DND-41 (cell line): ENCODE measurements around the gene CTDSP2.

Source experiments
- EZH2 ChIP-seq: IDR thresholded peaks from 3 replicates; pipeline ENCODE4 v1.6.1; 2012; ENCODE audit warnings: borderline replicate concordance, low read depth, mild to moderate bottlenecking, moderate library complexity, low read length, inconsistent platforms; ENCODE audit not compliant: severe bottlenecking
- TF ChIP-seq, protein P1 (sequence below): IDR thresholded peaks from 2 replicates; pipeline ENCODE4 v1.5.1; 2012; ENCODE audit warnings: borderline replicate concordance, low read length, moderate library complexity, mild to moderate bottlenecking; ENCODE audit not compliant: poor library complexity, severe bottlenecking; ENCODE audit errors: extremely low read depth

DNA sequence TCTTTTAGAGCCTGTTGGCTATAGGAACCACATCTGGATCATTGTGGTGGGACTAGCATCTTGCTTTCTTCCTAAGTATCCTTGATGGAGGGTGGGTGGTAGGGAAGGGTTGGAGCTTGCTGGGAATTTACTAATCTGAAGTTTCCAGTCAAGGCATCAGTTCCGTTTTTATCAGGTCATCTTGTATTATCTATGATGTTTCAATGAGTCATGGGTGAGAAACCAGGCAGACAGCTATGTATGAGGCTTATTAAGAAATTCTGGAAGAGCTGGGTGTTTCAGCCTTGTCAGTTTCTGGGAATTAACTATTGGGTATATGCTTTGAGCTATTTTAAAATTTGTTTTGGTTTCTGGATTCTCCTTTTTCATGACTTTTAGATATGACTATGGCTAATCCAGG lies 52.6 kb downstream of the CTDSP2 start:
- TF ChIP-seq, protein P1, sequence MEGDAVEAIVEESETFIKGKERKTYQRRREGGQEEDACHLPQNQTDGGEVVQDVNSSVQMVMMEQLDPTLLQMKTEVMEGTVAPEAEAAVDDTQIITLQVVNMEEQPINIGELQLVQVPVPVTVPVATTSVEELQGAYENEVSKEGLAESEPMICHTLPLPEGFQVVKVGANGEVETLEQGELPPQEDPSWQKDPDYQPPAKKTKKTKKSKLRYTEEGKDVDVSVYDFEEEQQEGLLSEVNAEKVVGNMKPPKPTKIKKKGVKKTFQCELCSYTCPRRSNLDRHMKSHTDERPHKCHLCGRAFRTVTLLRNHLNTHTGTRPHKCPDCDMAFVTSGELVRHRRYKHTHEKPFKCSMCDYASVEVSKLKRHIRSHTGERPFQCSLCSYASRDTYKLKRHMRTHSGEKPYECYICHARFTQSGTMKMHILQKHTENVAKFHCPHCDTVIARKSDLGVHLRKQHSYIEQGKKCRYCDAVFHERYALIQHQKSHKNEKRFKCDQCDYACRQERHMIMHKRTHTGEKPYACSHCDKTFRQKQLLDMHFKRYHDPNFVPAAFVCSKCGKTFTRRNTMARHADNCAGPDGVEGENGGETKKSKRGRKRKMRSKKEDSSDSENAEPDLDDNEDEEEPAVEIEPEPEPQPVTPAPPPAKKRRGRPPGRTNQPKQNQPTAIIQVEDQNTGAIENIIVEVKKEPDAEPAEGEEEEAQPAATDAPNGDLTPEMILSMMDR = no peak
- no peak for TF ChIP-seq EZH2
